ENCODE results near the gene LRRFIP2.
"Not testable (repeated sequence)": the region's sequence is repeated elsewhere in the genome, so short reads cannot be mapped to it uniquely, and the experiment has no call there.

LRRFIP2 gene

GRCh38 chr3:37064747-37065146, 109.6 kb downstream of the LRRFIP2 start:
- no peak for DNase-seq (ENCODE audit: low read depth in 2 of 2)

GRCh38 chr3:37058117-37058516, 116.3 kb downstream of the LRRFIP2 start:
- DNase-seq (ENCODE audit: low read depth in 2 of 2): no peak

GRCh38 chr3:37056826-37057225, 117.6 kb downstream of the LRRFIP2 start:
- DNase-seq (ENCODE audit: low read depth in 2 of 2): no peak

- not testable (repeated sequence) for DNase-seq (ENCODE audit: low read depth in 2 of 2)
These were observed 119.3 kb downstream of the LRRFIP2 start for GRCh38 chr3:37055077-37055476.

- no peak for DNase-seq (ENCODE audit: low read depth in 2 of 2)
These were observed 120.0 kb downstream of the LRRFIP2 start for GRCh38 chr3:37054370-37054769.

GRCh38 chr3:37053753-37054152, 120.6 kb downstream of the LRRFIP2 start:
- DNase-seq (ENCODE audit: low read depth in 2 of 2): no peak

GRCh38 chr3:37053337-37053736, 121.0 kb downstream of the LRRFIP2 start:
- DNase-seq (ENCODE audit: low read depth in 2 of 2): no peak

GRCh38 chr3:37052860-37053259, 121.5 kb downstream of the LRRFIP2 start:
- no peak for DNase-seq (ENCODE audit: low read depth in 2 of 2)

- no peak for DNase-seq (ENCODE audit: low read depth in 2 of 2)
These were observed 124.1 kb downstream of the LRRFIP2 start for GRCh38 chr3:37050282-37050681.

GRCh38 chr3:37042712-37043111, 131.7 kb downstream of the LRRFIP2 start:
- not testable (repeated sequence) for DNase-seq (ENCODE audit: low read depth in 2 of 2)

- no peak for DNase-seq (ENCODE audit: low read depth in 2 of 2)
These were observed 132.7 kb downstream of the LRRFIP2 start for GRCh38 chr3:37041546-37042195.

- DNase-seq (ENCODE audit: low read depth in 2 of 2): no peak
These were observed 134.2 kb downstream of the LRRFIP2 start for GRCh38 chr3:37040231-37040630.

GRCh38 chr3:37039161-37039846, 135.1 kb downstream of the LRRFIP2 start:
- DNase-seq (ENCODE audit: low read depth in 2 of 2): no peak

GRCh38 chr3:37037352-37037751, 137.0 kb downstream of the LRRFIP2 start:
- no peak for DNase-seq (ENCODE audit: low read depth in 2 of 2)

- no peak for DNase-seq (ENCODE audit: low read depth in 2 of 2)
These were observed 141.4 kb downstream of the LRRFIP2 start for GRCh38 chr3:37032961-37033360.

GRCh38 chr3:37031096-37031682, 143.2 kb downstream of the LRRFIP2 start:
- no peak for DNase-seq (ENCODE audit: low read depth in 2 of 2)

- DNase-seq (ENCODE audit: low read depth in 2 of 2): no peak
These were observed 143.8 kb downstream of the LRRFIP2 start for GRCh38 chr3:37030588-37030987.

GRCh38 chr3:37029516-37030163, 144.7 kb downstream of the LRRFIP2 start:
- no peak for DNase-seq (ENCODE audit: low read depth in 2 of 2)

- no peak for DNase-seq (ENCODE audit: low read depth in 2 of 2)
These were observed 145.3 kb downstream of the LRRFIP2 start for GRCh38 chr3:37029111-37029510.

- no peak for DNase-seq (ENCODE audit: low read depth in 2 of 2)
These were observed 146.1 kb downstream of the LRRFIP2 start for GRCh38 chr3:37028329-37028728.

- DNase-seq (ENCODE audit: low read depth in 2 of 2): no peak
These were observed 147.5 kb downstream of the LRRFIP2 start for GRCh38 chr3:37026851-37027250.

GRCh38 chr3:37025561-37026335, 148.6 kb downstream of the LRRFIP2 start:
- DNase-seq (ENCODE audit: low read depth in 2 of 2): no peak

All from stimulated activated CD8-positive, alpha-beta memory T cell treated with anti-CD3 and anti-CD28 coated beads, Interleukin-7, amount 100 ng/mL, for 1 hour (primary cell).